Astrocyte of the spinal cord (primary cell): ENCODE data around the gene GREB1L.

ENCODE experiments used
- DNase-seq: peaks from one replicate; pipeline ENCODE4 v3.0.0; 2011; ENCODE audit warnings: low read depth, low spot score
- H3K4me3 ChIP-seq: 2 replicates; pipeline ENCODE4 v1.5.1; 2011; ENCODE audit warnings: low read depth, mild to moderate bottlenecking, low read length, moderate library complexity
- in situ Hi-C: cut with HindIII; loops from 2 replicates; pipeline ENCODE4 v1.10.0; 2017; ENCODE audit warnings: low sequenced_read_pairs
- TF ChIP-seq, protein P1 (sequence below): IDR thresholded peaks from 2 replicates; pipeline ENCODE4 v1.5.1; 2012; ENCODE audit warnings: low read depth, mild to moderate bottlenecking, low read length, inconsistent platforms

GREB1L gene

DNA sequence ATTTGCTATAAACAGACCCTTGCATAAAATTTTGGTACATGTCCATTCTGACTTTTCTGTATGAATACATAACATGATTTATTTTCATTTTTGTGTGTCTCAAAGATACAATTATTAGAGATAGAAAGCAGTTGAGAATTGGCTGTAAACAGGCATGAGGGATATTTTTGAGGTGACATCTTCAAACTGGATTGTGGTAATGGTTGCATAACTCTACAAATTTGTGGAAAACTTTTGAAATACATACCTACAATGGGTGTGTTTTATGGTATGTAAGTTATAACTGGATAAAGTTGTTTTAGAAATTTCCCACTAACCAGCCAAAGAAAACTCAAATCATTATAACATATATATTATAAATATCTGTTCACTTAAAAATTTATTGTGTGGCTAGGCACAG lies 39.6 kb downstream of the GREB1L start:
- TF ChIP-seq, protein P1, sequence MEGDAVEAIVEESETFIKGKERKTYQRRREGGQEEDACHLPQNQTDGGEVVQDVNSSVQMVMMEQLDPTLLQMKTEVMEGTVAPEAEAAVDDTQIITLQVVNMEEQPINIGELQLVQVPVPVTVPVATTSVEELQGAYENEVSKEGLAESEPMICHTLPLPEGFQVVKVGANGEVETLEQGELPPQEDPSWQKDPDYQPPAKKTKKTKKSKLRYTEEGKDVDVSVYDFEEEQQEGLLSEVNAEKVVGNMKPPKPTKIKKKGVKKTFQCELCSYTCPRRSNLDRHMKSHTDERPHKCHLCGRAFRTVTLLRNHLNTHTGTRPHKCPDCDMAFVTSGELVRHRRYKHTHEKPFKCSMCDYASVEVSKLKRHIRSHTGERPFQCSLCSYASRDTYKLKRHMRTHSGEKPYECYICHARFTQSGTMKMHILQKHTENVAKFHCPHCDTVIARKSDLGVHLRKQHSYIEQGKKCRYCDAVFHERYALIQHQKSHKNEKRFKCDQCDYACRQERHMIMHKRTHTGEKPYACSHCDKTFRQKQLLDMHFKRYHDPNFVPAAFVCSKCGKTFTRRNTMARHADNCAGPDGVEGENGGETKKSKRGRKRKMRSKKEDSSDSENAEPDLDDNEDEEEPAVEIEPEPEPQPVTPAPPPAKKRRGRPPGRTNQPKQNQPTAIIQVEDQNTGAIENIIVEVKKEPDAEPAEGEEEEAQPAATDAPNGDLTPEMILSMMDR, result no peak
- H3K4me3 ChIP-seq, result no peak overlapping the region
- in situ Hi-C loops, result no loop called here
- no peak for DNase-seq

DNA sequence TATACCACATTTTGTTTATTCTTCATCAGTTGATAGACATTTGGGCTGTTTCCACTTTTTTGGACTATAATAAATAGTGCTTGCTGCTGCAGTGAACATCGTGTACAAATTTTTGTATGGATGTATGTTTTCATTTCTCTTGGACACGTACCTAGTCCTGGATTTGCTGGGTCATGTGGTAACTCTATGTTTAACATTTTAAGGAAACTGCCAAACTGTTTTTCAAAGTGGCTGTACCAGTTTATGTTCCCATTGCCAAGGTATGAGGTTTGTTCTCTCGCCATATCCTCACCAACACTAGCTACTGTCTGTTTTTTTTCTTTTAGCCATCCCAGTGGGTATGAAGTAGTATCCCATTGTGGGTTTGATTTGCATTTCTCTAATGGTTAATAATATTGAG lies 42.5 kb downstream of the GREB1L start:
- in situ Hi-C loops, result no loop called here
- DNase-seq, result no peak
- TF ChIP-seq, protein P1, result no peak
- H3K4me3 ChIP-seq, result no peak overlapping the region

DNA sequence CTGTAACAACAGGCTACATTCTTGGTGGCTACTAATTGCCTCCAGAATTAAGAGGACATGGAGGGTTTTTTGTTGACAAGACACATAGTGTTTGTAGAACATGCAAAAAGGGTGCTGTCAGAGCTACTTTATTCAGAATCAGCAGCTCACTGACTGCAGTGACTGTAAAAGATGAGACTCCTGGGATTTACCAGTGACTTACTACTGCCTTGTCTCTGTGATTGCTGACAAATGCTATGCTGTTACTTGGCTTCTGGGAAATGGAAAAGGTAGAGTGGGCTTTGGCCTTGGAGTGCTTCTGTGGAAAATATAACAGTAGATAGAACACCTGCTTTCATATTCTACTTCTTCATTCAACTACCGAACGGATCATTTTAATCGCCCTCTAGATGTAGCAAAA lies 47.8 kb downstream of the GREB1L start:
- H3K4me3 ChIP-seq, result no peak overlapping the region
- no peak for DNase-seq
- in situ Hi-C loops, result no loop called here
- TF ChIP-seq, protein P1, result no peak

DNA sequence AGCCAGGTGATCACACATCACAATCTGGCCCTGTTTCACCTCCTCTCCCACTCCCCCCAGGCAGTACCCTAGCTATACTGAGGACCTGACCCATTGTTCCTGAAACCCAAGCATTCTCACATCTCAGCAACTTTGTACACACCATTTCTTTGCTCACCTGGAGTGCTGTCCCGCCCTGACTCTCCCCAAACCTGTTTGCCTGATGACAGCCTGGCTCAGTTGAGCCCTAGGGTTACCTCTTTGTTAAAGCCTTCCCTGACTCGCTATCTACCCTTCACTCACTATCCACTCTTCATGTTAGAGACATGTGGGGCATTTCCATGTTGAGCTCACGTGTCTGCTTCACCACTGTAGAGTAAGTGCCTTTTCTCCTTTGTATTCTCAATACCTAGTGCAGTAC lies 49.1 kb downstream of the GREB1L start:
- in situ Hi-C loops, result no loop called here
- H3K4me3 ChIP-seq, result no peak overlapping the region
- no peak for DNase-seq
- TF ChIP-seq, protein P1, result no peak

DNA sequence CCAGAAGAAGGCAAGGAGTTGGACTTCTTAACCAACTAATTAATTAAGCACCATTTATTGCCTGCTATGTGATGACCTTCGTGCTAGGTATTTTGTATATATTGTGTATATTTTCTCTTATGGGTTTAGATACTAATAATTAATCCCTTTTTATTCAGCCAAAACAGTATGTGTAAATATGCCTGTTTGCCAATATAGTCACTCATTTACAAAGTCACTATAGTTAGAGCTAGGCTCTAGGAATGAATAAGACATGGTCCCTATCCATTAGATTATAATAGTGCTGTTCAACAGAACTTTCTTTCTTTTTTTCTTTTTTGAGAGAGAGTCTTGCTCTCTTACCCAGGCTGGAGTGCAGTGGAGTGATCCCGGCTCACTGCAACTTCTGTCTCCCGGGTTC lies 51.4 kb downstream of the GREB1L start:
- no peak overlapping the region for H3K4me3 ChIP-seq
- in situ Hi-C loops, result no loop called here
- TF ChIP-seq, protein P1, result no peak

DNA sequence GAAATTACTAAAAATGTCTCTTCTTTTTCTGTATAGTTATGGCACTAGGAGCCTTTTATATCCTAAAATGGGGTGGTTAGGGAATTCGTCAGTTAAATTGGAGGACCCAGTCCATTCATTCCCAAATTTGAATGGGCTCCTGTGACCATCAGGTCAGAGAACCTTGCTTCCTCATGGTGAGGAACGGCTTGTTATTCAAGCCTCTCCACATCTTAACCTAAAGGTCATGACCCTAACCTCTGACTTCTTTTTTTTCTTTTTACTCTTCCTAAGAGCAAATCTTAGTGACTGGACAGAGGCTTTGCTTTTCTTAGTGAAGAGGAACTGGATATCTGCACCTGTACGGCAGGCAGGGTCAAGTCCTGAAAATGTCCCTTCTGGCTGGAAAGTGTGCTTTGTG lies 53.1 kb downstream of the GREB1L start:
- in situ Hi-C loops, result no loop called here
- H3K4me3 ChIP-seq, result no peak overlapping the region
- TF ChIP-seq, protein P1, result no peak
- DNase-seq, result no peak

More for the DNA sequence above, 51.4 kb downstream of the GREB1L start:
- no peak for DNase-seq

DNA sequence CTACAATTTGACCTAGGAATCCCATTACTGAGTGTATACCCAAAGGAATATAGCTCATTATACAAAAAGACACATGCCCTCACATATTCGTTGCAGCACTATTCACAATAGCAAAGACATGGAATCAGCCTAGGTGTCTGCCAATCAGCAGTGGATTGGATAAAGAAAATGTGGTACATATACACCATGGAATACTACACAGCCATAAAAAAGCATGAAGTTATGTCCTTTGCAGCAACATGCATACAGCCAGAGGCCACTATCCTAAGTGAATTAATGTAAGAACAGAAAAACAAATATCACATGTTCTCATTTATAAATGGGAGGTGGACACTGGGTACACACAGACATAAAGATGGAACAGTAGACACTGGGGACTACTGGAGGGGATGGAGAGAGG lies 54.0 kb downstream of the GREB1L start:
- H3K4me3 ChIP-seq, result no peak overlapping the region
- no peak for DNase-seq
- in situ Hi-C loops, result no loop called here
- TF ChIP-seq, protein P1, result no peak
